ENCODE measurements around the gene IL27RA. TPM values are rescaled to one million over a fixed set of nuclear protein-coding genes. Genes with fewer than 3 reads are reported as not detected.
"Not testable (repeated sequence)": the region's sequence is repeated elsewhere in the genome, so short reads cannot be mapped to it uniquely, and the experiment has no call there.

Gene IL27RA
- total RNA-seq, 1 experiment from 2014 or later: 13.6 TPM

GRCh38 chr19:14023404-14024235 is 7.9 kb upstream of the IL27RA start:
- Histone ChIP-seq H3K4ac (ENCODE audit: low read depth, low read length) (no peak overlapping the region), H2BK20ac (ENCODE audit: low read depth, low read length, poor library complexity, severe bottlenecking) (no peak overlapping the region), H2BK12ac (ENCODE audit: insufficient read length, low read depth, low read length) (no peak overlapping the region), H4K20me1 (ENCODE audit: control insufficient read depth, insufficient read depth, insufficient read length) (no peaks in the 10 kb centered on the region), H3K23ac (ENCODE audit: insufficient read length, low read depth, low read length) (no peak overlapping the region), H3K23me2 (ENCODE audit: insufficient read length, low read depth, low read length, poor library complexity, severe bottlenecking) (no peaks in the 10 kb centered on the region), H3K56ac (ENCODE audit: insufficient read length, low read depth, low read length) (no peak overlapping the region), H3K4me2 (ENCODE audit: insufficient read depth, insufficient read length, low read length) (no peak overlapping the region), H3K9me3 (ENCODE audit: control insufficient read depth, low read depth, low read length) (no peaks in the 10 kb centered on the region), H4K5ac (ENCODE audit: insufficient read length, low read depth, low read length) (no peak overlapping the region), H4K8ac (replicated peaks; ENCODE audit: insufficient read length, low read depth, low read length) (no peak overlapping the region), H2BK15ac (ENCODE audit: low read depth, low read length) (no peak overlapping the region; the same call in 1 of the 2 replicates), H3K27ac (ENCODE audit: insufficient read length, low read depth, low read length) (no peak overlapping the region), H2AK5ac (ENCODE audit: insufficient read length, low read length) (no peak overlapping the region), H3K4me1 (ENCODE audit: insufficient read depth, low read length) (no peaks in the 10 kb centered on the region), H3T11ph (ENCODE audit: low read length) (no peak overlapping the region), H2BK5ac (ENCODE audit: insufficient read length, low read length) (no peak overlapping the region), H3K79me2 (ENCODE audit: insufficient read depth, low read length) (no peaks in the 10 kb centered on the region), H3K9ac (ENCODE audit: extremely low read depth, insufficient read length, low read length) (no peak overlapping the region), H3K79me1 (ENCODE audit: insufficient read depth, low read depth, low read length, poor library complexity, severe bottlenecking) (no peaks in the 10 kb centered on the region), H2BK120ac (ENCODE audit: low read depth, low read length, poor library complexity, severe bottlenecking) (no peak overlapping the region), H3K18ac (ENCODE audit: insufficient read length, low read depth, low read length) (no peak overlapping the region), H3K27me3 (ENCODE audit: insufficient read depth, low read length) (no peaks in the 10 kb centered on the region), H4K91ac (ENCODE audit: insufficient read length, low read depth, low read length) (no peak overlapping the region), H3K14ac (ENCODE audit: insufficient read depth, low read length) (no peak overlapping the region), H2AFZ (ENCODE audit: low read length) (no peak overlapping the region)
- peak overlapping the region in 2 of 3 experiments; percentile 90 to 99; a peak in 5 of 7 replicates for H3K27ac Mint-ChIP-seq
- no peaks in the 10 kb centered on the region for H3K36me3 Mint-ChIP-seq (ENCODE audit: insufficient read depth in 1 of 3, low read depth in 3 of 3)
- H3K4me1 Mint-ChIP-seq: peaks cover 4 to 13% of the 10 kb centered on the region in 2 experiments
- H3K27me3 Mint-ChIP-seq (ENCODE audit: low read depth): peaks cover 3% of the 10 kb centered on the region
- peak; percentile 74 for TF ChIP-seq CTCF (conservative IDR thresholded peaks at IDR 0.05)
- no CpG with 5 or more reads among the region's 9 CpGs for WGBS (ENCODE audit: extremely low coverage, insufficient read length, low lambda C conversion rate)
- H3K9me3 Mint-ChIP-seq: no peaks in the 10 kb centered on the region; a peak in 1 of 5 replicates
- no peak overlapping the region for H3K4me3 Mint-ChIP-seq
- peak; percentile 85 for DNase-seq

- H3K4me1 Mint-ChIP-seq: peaks cover 8 to 16% of the 10 kb centered on the region in 2 experiments
- peaks cover 22% of the 10 kb centered on the region for H3K27me3 Mint-ChIP-seq (ENCODE audit: low read depth)
- H4K5ac ChIP-seq (ENCODE audit: insufficient read length, low read depth, low read length); H3K79me1 ChIP-seq (ENCODE audit: insufficient read depth, low read depth, low read length, poor library complexity, severe bottlenecking); H3T11ph ChIP-seq (ENCODE audit: low read length); H3K4me1 ChIP-seq (ENCODE audit: insufficient read depth, low read length); H3K9me3 ChIP-seq (ENCODE audit: control insufficient read depth, low read depth, low read length); H3K27ac Mint-ChIP-seq; H2BK15ac ChIP-seq (ENCODE audit: low read depth, low read length); H4K91ac ChIP-seq (ENCODE audit: insufficient read length, low read depth, low read length); H3K27me3 ChIP-seq (ENCODE audit: insufficient read depth, low read length); H2BK20ac ChIP-seq (ENCODE audit: low read depth, low read length, poor library complexity, severe bottlenecking); H2BK5ac ChIP-seq (ENCODE audit: insufficient read length, low read length); H3K14ac ChIP-seq (ENCODE audit: insufficient read depth, low read length); H2BK120ac ChIP-seq (ENCODE audit: low read depth, low read length, poor library complexity, severe bottlenecking); H4K20me1 ChIP-seq (ENCODE audit: control insufficient read depth, insufficient read depth, insufficient read length); H2AK5ac ChIP-seq (ENCODE audit: insufficient read length, low read length); H3K18ac ChIP-seq (ENCODE audit: insufficient read length, low read depth, low read length); H2BK12ac ChIP-seq (ENCODE audit: insufficient read length, low read depth, low read length); H3K79me2 ChIP-seq (ENCODE audit: insufficient read depth, low read length); H3K4ac ChIP-seq (ENCODE audit: low read depth, low read length); H2AFZ ChIP-seq (ENCODE audit: low read length); H3K36me3 Mint-ChIP-seq (ENCODE audit: insufficient read depth in 1 of 3, low read depth in 3 of 3); H3K9ac ChIP-seq (ENCODE audit: extremely low read depth, insufficient read length, low read length); H3K4me3 Mint-ChIP-seq; H3K56ac ChIP-seq (ENCODE audit: insufficient read length, low read depth, low read length); H3K23ac ChIP-seq (ENCODE audit: insufficient read length, low read depth, low read length); H3K9me3 Mint-ChIP-seq; DNase-seq; H3K27ac ChIP-seq (ENCODE audit: insufficient read length, low read depth, low read length); H4K8ac ChIP-seq (replicated peaks; ENCODE audit: insufficient read length, low read depth, low read length); H3K4me2 ChIP-seq (ENCODE audit: insufficient read depth, insufficient read length, low read length); H3K23me2 ChIP-seq (ENCODE audit: insufficient read length, low read depth, low read length, poor library complexity, severe bottlenecking): not testable (repeated sequence)
- no CpG with 5 or more reads among the region's 5 CpGs for WGBS (ENCODE audit: extremely low coverage, insufficient read length, low lambda C conversion rate)
These were observed 4.8 kb upstream of the IL27RA start for GRCh38 chr19:14026652-14027192.
